Immature natural killer cell (primary cell): Measurements from ENCODE around the gene NCAPD2. TPM values are rescaled to one million over a fixed set of nuclear protein-coding genes. Genes with fewer than 3 reads are reported as not detected.

Experiments
- DNase-seq, 3 donors: peaks; one replicate each; pipeline ENCODE4 v3.0.0; 2022; ENCODE audit warnings: mixed read lengths in 1 of 3
- H3K27ac Mint-ChIP-seq, 6 donors: one replicate each; pipeline ENCODE4 v1.8.0; 2020; ENCODE audit warnings: mixed read lengths in 6 of 6, mild to moderate bottlenecking in 5 of 6, inconsistent platforms in 4 of 6, moderate library complexity in 3 of 6
- H3K27me3 Mint-ChIP-seq, 3 donors: one replicate each; pipeline ENCODE4 v1.8.0; 2020 to 2021; ENCODE audit warnings: low read depth in 3 of 3, mild to moderate bottlenecking in 3 of 3, mixed read lengths in 3 of 3, moderate library complexity in 3 of 3, inconsistent platforms in 1 of 3
- H3K36me3 Mint-ChIP-seq, 3 donors: one replicate each; pipeline ENCODE4 v1.8.0; 2020; ENCODE audit warnings: mixed read lengths in 3 of 3, inconsistent platforms in 2 of 3, mild to moderate bottlenecking in 2 of 3
- H3K4me1 Mint-ChIP-seq, 2 donors: one replicate each; pipeline ENCODE4 v1.8.0; 2020; ENCODE audit warnings: inconsistent platforms in 2 of 2, mild to moderate bottlenecking in 2 of 2, mixed read lengths in 2 of 2, moderate library complexity in 1 of 2
- H3K4me3 Mint-ChIP-seq, 5 donors: one replicate each; pipeline ENCODE4 v1.8.0; 2020; ENCODE audit warnings: mild to moderate bottlenecking in 5 of 5, mixed read lengths in 5 of 5, inconsistent platforms in 3 of 5, moderate library complexity in 3 of 5
- H3K9me3 Mint-ChIP-seq, 6 donors: one replicate each; pipeline ENCODE4 v1.8.0; 2020; ENCODE audit warnings: mild to moderate bottlenecking in 6 of 6, mixed read lengths in 6 of 6, inconsistent platforms in 4 of 6, moderate library complexity in 3 of 6
- polyA plus RNA-seq, 3 donors: library from polyadenylated mRNA; unstranded; fragments of 300-500 nt; fragmentation: Illumina TruSeq; gene quantifications; one replicate each; pipeline ENCODE4 v1.2.3, GENCODE V29; 2021

Gene NCAPD2
- polyA plus RNA-seq, 3 donors from 2014 or later = 23.3 to 50.5 (median 24.0) TPM

DNA sequence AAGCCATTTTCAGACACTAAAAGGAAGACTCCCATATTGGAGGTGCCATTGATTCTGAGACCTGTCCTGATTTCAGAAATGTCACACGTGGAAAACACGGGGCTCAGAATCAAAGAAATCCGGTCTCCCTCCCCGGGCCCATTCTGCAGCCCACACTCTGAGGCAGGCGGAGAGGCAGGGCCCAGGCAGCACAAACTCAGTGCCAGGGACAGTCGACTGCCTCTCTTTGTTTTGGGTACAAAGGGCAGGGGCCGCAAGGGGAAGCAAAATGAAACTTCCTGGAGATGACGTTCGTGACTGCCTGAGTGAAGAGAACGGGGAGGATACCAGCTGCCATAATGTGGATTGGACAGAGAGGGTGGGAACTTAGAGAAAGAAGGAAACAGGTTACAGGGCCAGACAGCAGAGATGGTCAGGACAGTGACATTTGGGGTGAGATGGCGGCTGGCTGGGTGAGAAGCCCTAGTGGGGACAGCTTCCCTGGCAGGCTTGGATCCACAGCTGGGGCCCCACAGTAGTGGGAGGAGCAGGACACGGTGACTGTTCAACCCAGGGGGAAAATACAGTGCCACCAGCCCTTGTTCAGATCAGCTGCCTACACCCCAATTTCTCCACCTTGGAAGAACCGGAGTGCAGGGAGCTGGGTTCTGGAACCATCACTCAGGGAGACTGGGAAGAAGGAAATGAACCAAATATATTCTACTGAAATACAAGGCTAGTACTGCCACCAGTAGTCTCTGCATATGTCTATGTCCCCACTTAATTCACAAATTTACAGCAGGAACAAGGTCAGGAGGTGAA, 48.5 kb downstream of the NCAPD2 start:
- H3K36me3 Mint-ChIP-seq = peaks cover 11 to 47% (median 19%) of the 10 kb centered on the region in 3 donors
- DNase-seq = no peak
- peak overlapping the region in 1 of 6 donors; percentile 38 for H3K27ac Mint-ChIP-seq
- peaks cover 15 to 17% of the 10 kb centered on the region in 2 donors for H3K4me1 Mint-ChIP-seq
- no peaks in the 10 kb centered on the region for H3K9me3 Mint-ChIP-seq
- peaks cover 0 to 5% (median 2%) of the 10 kb centered on the region in 3 donors for H3K27me3 Mint-ChIP-seq
- no peak overlapping the region for H3K4me3 Mint-ChIP-seq

DNA sequence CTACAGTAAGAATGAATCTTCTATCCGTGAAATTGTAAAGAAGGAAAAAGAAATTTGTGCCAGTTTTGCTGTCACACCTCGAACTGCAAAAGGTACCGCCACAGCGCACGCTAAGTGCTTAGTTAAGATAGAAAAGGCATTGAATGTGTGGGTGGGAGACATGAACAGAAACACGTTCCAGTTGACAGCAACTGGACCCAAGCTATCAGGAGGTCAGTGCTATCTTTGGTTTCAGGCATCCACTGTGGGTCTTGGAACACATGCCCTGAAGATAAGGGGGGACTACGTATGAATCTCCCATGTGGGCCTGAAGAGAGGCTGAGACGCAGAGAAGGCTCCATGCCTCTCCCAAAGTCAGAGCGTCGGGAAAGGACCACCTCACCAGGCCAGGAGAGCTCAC, 52.1 kb downstream of the NCAPD2 start:
- no peaks in the 10 kb centered on the region for H3K9me3 Mint-ChIP-seq
- peaks cover 11 to 39% (median 13%) of the 10 kb centered on the region in 3 donors for H3K36me3 Mint-ChIP-seq
- no peaks in the 10 kb centered on the region for H3K27me3 Mint-ChIP-seq
- peak overlapping the region in 1 of 6 donors; percentile 1 for H3K27ac Mint-ChIP-seq
- DNase-seq = no peak
- peaks cover 0 to 4% of the 10 kb centered on the region in 2 donors for H3K4me1 Mint-ChIP-seq
- no peak overlapping the region for H3K4me3 Mint-ChIP-seq

GRCh38 chr12:6547566-6547965, 53.7 kb downstream of the NCAPD2 start:
- peaks cover 11 to 32% (median 13%) of the 10 kb centered on the region in 3 donors for H3K36me3 Mint-ChIP-seq
- H3K4me3 Mint-ChIP-seq = no peak overlapping the region
- H3K27me3 Mint-ChIP-seq = no peaks in the 10 kb centered on the region
- H3K4me1 Mint-ChIP-seq = peaks cover 14% of the 10 kb centered on the region in 2 donors
- H3K9me3 Mint-ChIP-seq = no peaks in the 10 kb centered on the region
- no peak for DNase-seq
- peak overlapping the region in 1 of 6 donors; percentile 30 for H3K27ac Mint-ChIP-seq

GRCh38 chr12:6547987-6548386, 54.1 kb downstream of the NCAPD2 start:
- Mint-ChIP-seq H3K4me1 (peaks cover 18% of the 10 kb centered on the region in 2 donors), H3K36me3 (peaks cover 11 to 32% (median 13%) of the 10 kb centered on the region in 3 donors), H3K27ac (no peak overlapping the region), H3K9me3 (no peaks in the 10 kb centered on the region), H3K27me3 (no peaks in the 10 kb centered on the region), H3K4me3 (no peak overlapping the region)
- no peak for DNase-seq

DNA sequence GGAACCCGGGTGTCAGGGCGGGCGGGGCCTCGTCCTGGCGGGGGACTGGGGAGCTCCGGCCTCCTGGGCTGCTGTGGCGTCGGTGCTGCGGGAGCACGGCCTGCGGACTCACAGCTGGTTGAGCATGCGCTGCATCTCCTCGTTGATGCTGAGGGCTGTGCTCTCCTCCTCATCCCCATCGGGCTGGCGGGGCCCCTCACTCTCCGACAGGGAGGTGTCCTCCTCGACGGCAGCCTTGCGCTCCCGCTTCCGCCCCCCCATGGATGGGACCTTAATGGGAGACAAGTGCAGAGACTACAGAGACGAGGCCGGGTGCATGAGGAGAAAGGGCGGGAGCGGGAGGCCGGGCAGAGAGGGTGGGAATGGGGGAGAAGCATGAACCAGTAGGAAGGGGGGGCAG, 54.7 kb downstream of the NCAPD2 start:
- Mint-ChIP-seq H3K9me3 (no peaks in the 10 kb centered on the region), H3K27ac (no peak overlapping the region), H3K27me3 (no peaks in the 10 kb centered on the region), H3K4me3 (no peak overlapping the region), H3K36me3 (peaks cover 11 to 32% (median 13%) of the 10 kb centered on the region in 3 donors), H3K4me1 (peaks cover 24% of the 10 kb centered on the region in 2 donors)
- DNase-seq = no peak

- H3K36me3 Mint-ChIP-seq = peaks cover 11 to 32% (median 13%) of the 10 kb centered on the region in 3 donors
- H3K4me1 Mint-ChIP-seq = peaks cover 29% of the 10 kb centered on the region in 2 donors
- H3K27ac Mint-ChIP-seq = peak overlapping the region in 1 of 6 donors; percentile 77
- no peaks in the 10 kb centered on the region for H3K9me3 Mint-ChIP-seq
- no peak for DNase-seq
- no peaks in the 10 kb centered on the region for H3K27me3 Mint-ChIP-seq
- no peak overlapping the region for H3K4me3 Mint-ChIP-seq
Observed at GRCh38 chr12:6548966-6549683, 55.2 kb downstream of the NCAPD2 start.

GRCh38 chr12:6549684-6550151, 55.8 kb downstream of the NCAPD2 start:
- H3K36me3 Mint-ChIP-seq = peaks cover 11 to 29% (median 13%) of the 10 kb centered on the region in 3 donors
- peaks cover 0 to 3% (median 2%) of the 10 kb centered on the region in 3 donors for H3K27me3 Mint-ChIP-seq
- no peak for DNase-seq
- no peaks in the 10 kb centered on the region for H3K9me3 Mint-ChIP-seq
- no peak overlapping the region for H3K4me3 Mint-ChIP-seq
- peaks cover 34 to 35% of the 10 kb centered on the region in 2 donors for H3K4me1 Mint-ChIP-seq
- H3K27ac Mint-ChIP-seq = no peak overlapping the region

GRCh38 chr12:6550294-6551062, 56.6 kb downstream of the NCAPD2 start:
- peaks cover 0 to 3% (median 2%) of the 10 kb centered on the region in 3 donors for H3K27me3 Mint-ChIP-seq
- peaks cover 40 to 41% of the 10 kb centered on the region in 2 donors for H3K4me1 Mint-ChIP-seq
- peaks cover 11 to 29% (median 13%) of the 10 kb centered on the region in 3 donors for H3K36me3 Mint-ChIP-seq
- no peaks in the 10 kb centered on the region for H3K9me3 Mint-ChIP-seq
- no peak overlapping the region for H3K4me3 Mint-ChIP-seq
- H3K27ac Mint-ChIP-seq = no peak overlapping the region
- no peak for DNase-seq

DNA sequence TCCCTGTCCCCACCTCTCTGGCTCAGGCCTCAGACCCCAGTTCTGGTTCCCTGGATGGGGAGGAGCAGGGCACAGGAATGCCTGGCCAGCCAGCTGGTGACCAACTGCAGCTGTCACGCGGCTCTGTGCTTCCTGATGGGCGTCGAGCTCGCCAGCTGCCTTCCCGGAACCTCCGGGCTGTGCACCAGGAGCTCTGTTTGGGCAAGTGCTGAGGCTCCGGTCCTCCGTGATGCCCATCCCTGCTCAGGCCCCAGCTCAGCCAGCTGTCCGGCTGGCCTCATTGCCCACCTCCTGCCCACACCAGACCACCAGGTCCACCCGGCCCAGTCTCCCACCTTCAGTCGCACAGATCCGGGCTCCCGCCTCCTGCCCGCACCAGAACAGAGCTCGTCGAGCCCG, 57.2 kb downstream of the NCAPD2 start:
- H3K4me3 Mint-ChIP-seq = no peak overlapping the region
- peaks cover 0 to 5% (median 2%) of the 10 kb centered on the region in 3 donors for H3K27me3 Mint-ChIP-seq
- no peak for DNase-seq
- H3K27ac Mint-ChIP-seq = peak overlapping the region in 1 of 6 donors; percentile 17
- no peaks in the 10 kb centered on the region for H3K9me3 Mint-ChIP-seq
- H3K36me3 Mint-ChIP-seq = peaks cover 6 to 23% (median 8%) of the 10 kb centered on the region in 3 donors
- H3K4me1 Mint-ChIP-seq = peaks cover 40 to 41% of the 10 kb centered on the region in 2 donors

- peak overlapping the region in 1 of 5 donors; percentile 35 for H3K4me3 Mint-ChIP-seq
- no peak for DNase-seq
- peaks cover 5 to 21% (median 7%) of the 10 kb centered on the region in 3 donors for H3K36me3 Mint-ChIP-seq
- H3K27ac Mint-ChIP-seq = peak overlapping the region in 2 of 6 donors; percentile 17 to 46
- peaks cover 44 to 45% of the 10 kb centered on the region in 2 donors for H3K4me1 Mint-ChIP-seq
- peaks cover 0 to 5% (median 2%) of the 10 kb centered on the region in 3 donors for H3K27me3 Mint-ChIP-seq
- H3K9me3 Mint-ChIP-seq = no peaks in the 10 kb centered on the region
Observed at GRCh38 chr12:6551496-6552139, 57.7 kb downstream of the NCAPD2 start.

DNA sequence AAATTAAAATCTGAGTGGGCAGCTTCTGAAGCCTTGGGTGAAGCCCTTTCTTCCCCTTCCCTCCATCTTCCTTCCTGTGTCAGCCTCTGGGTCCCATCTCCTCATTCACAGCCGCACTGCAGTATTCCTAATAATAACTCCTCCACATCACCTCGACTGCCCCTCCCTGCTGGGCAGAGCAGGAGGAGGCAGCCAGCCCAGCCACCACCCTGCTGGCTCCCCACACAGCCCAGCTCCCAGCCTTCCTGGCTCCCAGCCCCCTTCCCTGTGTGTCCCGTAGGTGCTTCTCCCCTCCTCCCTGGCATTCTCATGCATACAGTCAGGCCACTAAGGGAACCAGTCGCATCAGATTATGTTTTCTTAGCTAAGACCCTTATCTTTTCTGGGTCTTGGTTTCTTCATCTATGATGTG, 58.2 kb downstream of the NCAPD2 start:
- no peaks in the 10 kb centered on the region for H3K9me3 Mint-ChIP-seq
- peak overlapping the region in 1 of 6 donors; percentile 62 for H3K27ac Mint-ChIP-seq
- H3K27me3 Mint-ChIP-seq = peaks cover 0 to 7% (median 2%) of the 10 kb centered on the region in 3 donors
- DNase-seq = no peak
- peaks cover 2 to 16% (median 5%) of the 10 kb centered on the region in 3 donors for H3K36me3 Mint-ChIP-seq
- peaks cover 46 to 47% of the 10 kb centered on the region in 2 donors for H3K4me1 Mint-ChIP-seq
- H3K4me3 Mint-ChIP-seq = peak overlapping the region in 1 of 5 donors; percentile 35

GRCh38 chr12:6553051-6553868, 59.4 kb downstream of the NCAPD2 start:
- peaks cover 0 to 6% (median 5%) of the 10 kb centered on the region in 3 donors for H3K36me3 Mint-ChIP-seq
- no peaks in the 10 kb centered on the region for H3K9me3 Mint-ChIP-seq
- peaks cover 0 to 7% (median 2%) of the 10 kb centered on the region in 3 donors for H3K27me3 Mint-ChIP-seq
- peak overlapping the region in 2 of 6 donors; percentile 53 to 80 for H3K27ac Mint-ChIP-seq
- H3K4me1 Mint-ChIP-seq = peaks cover 47 to 49% of the 10 kb centered on the region in 2 donors
- DNase-seq = no peak
- peak overlapping the region; percentile 30 to 84 (median 42) for H3K4me3 Mint-ChIP-seq
